Measurements from ENCODE around the gene PSMD11. TPM values are rescaled to one million over a fixed set of nuclear protein-coding genes. Genes with fewer than 3 reads are reported as not detected.
A peak's percentile ranks its signal among the peaks of the same experiment; 100 is the strongest.

Gene PSMD11
- total and polyA plus RNA-seq, 2 of the 13 experiments (the other 11 are each of a cell fraction or from before 2014, with no cell fraction given): 69.8 to 152 TPM

GRCh38 chr17:32470405-32471167 lies 26.3 kb downstream of the PSMD11 start:
- in situ Hi-C loops (cut with HindIII; ENCODE audit: extremely low pct_ligation_motif_present, low pct_unique_long_range_greater_than_20kb): no loop called here
- intact Hi-C loops (cut with micrococcal nuclease; ENCODE audit: unreplicated experiment): no loop called here
- Histone ChIP-seq H3K4me1 (ENCODE audit: insufficient read depth, low read length) (no peaks in the 10 kb centered on the region), H2AFZ (ENCODE audit: low read length) (no peak overlapping the region), H3K4me2 (ENCODE audit: low read depth, low read length) (no peak overlapping the region), H3K36me3 (replicated peaks in 1 of 2; ENCODE audit: control insufficient read depth in 1 of 2, insufficient read depth in 2 of 2, low read length in 2 of 2) (peaks cover 25 to 91% of the 10 kb centered on the region in 2 experiments), H3K9ac (ENCODE audit: insufficient read depth, low read depth, low read length) (no peak overlapping the region), H4K20me1 (ENCODE audit: insufficient read depth, low read length) (no peaks in the 10 kb centered on the region), H3K9me3 (ENCODE audit: low read length) (no peaks in the 10 kb centered on the region), H3K27ac (ENCODE audit: extremely low read length, insufficient read depth, low read length) (no peak overlapping the region), H3K4me3 (replicated peaks in 1 of 3; ENCODE audit: insufficient read depth in 1 of 3, low read depth in 2 of 3, low read length in 3 of 3) (no peak overlapping the region), H3K27me3 (ENCODE audit: control insufficient read depth in 1 of 2, insufficient read depth in 2 of 2, low read length in 2 of 2) (no peaks in the 10 kb centered on the region), H3K79me2 (ENCODE audit: insufficient read depth, low read length) (no peaks in the 10 kb centered on the region)
- CTCF ChIA-PET (ENCODE audit: low intra/inter-chr PET ratio, low total read pairs): no interaction called here
- no TSS peak for BruUV-seq (replicated peaks)
- FAIRE-seq (no peak), DNase-seq (ENCODE audit: low spot score) (no peak), ATAC-seq (no peak)
- 96% methylated on average over 6 of the region's 6 CpGs for WGBS (ENCODE audit: low lambda C conversion rate)
- TF ChIP-seq POLR2AphosphoS2 (IDR thresholded peaks at IDR 0.05; ENCODE audit: low read depth, low read length) (no peak), SRF (IDR thresholded peaks at IDR 0.05; ENCODE audit: low read depth, low read length) (no peak), ZBTB8A (CRISPR knock-in tag; IDR thresholded peaks at IDR 0.05; ENCODE audit: borderline replicate concordance, low read depth) (no peak), NR2F6 (IDR thresholded peaks at IDR 0.05) (no peak), NR2F6 (CRISPR knock-in tag; IDR thresholded peaks at IDR 0.05) (no peak), PHF8 (CRISPR knock-in tag; IDR thresholded peaks at IDR 0.05) (no peak)
- POLR2A ChIA-PET: no interaction called here

GRCh38 chr17:32471652-32472051 lies 27.3 kb downstream of the PSMD11 start:
- Histone ChIP-seq H3K9ac (ENCODE audit: insufficient read depth, low read depth, low read length) (no peak overlapping the region), H3K27me3 (ENCODE audit: control insufficient read depth in 1 of 2, insufficient read depth in 2 of 2, low read length in 2 of 2) (no peaks in the 10 kb centered on the region), H3K79me2 (ENCODE audit: insufficient read depth, low read length) (no peaks in the 10 kb centered on the region), H2AFZ (ENCODE audit: low read length) (no peak overlapping the region), H3K27ac (ENCODE audit: extremely low read length, insufficient read depth, low read length) (no peak overlapping the region), H3K4me3 (replicated peaks in 1 of 3; ENCODE audit: insufficient read depth in 1 of 3, low read depth in 2 of 3, low read length in 3 of 3) (no peak overlapping the region), H4K20me1 (ENCODE audit: insufficient read depth, low read length) (no peaks in the 10 kb centered on the region), H3K9me3 (ENCODE audit: low read length) (no peaks in the 10 kb centered on the region), H3K4me2 (ENCODE audit: low read depth, low read length) (no peak overlapping the region), H3K36me3 (replicated peaks in 1 of 2; ENCODE audit: control insufficient read depth in 1 of 2, insufficient read depth in 2 of 2, low read length in 2 of 2) (peaks cover 28 to 91% of the 10 kb centered on the region in 2 experiments), H3K4me1 (ENCODE audit: insufficient read depth, low read length) (no peaks in the 10 kb centered on the region)
- no peak for ATAC-seq
- in situ Hi-C loops (cut with HindIII; ENCODE audit: extremely low pct_ligation_motif_present, low pct_unique_long_range_greater_than_20kb) (no loop called here), intact Hi-C loops (cut with micrococcal nuclease; ENCODE audit: unreplicated experiment) (no loop called here)
- no peak for DNase-seq (ENCODE audit: low spot score)
- ChIA-PET POLR2A (no interaction called here), CTCF (ENCODE audit: low intra/inter-chr PET ratio, low total read pairs) (no interaction called here)
- no peak for TF ChIP-seq ZBTB14 (CRISPR knock-in tag; IDR thresholded peaks at IDR 0.05)
- peak; percentile 61 to 79; a peak in 3 of 4 replicates for TF ChIP-seq MAFK (conservative IDR thresholded peaks at IDR 0.05 in 1 of 2, IDR thresholded peaks at IDR 0.05 in 1 of 2; ENCODE audit: low read length in 2 of 2)
- peak; percentile 54; the same call in 1 of the 2 replicates for TF ChIP-seq MAFF (IDR thresholded peaks at IDR 0.05; ENCODE audit: low read depth, low read length)
- no TSS peak for BruUV-seq (replicated peaks)
- no peak for FAIRE-seq
- 100% methylated on average over 4 of the region's 4 CpGs for WGBS (ENCODE audit: low lambda C conversion rate)
